ENCODE data around the gene IL1RAPL1.

The IL1RAPL1 gene

DNA sequence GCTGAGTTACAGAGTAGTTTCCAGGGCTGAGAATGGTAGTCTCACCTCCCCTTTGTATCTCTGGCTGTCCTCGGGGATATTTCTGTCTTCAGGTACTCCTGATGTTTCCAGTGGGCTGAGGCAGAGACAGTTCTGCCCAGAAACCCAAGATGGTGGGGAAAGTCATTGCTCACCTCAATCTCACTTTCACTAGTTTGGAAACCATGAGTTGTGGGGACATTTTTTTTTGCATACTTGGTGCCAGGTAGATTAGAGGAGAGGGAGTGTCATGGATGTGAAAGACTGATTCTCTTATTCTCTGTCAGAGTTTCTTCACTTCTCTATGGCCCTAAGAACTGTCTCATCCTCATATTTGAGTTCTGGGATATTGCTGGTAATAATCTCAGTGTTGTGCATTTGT, 919.5 kb downstream of the IL1RAPL1 start:
- no peaks in the 10 kb centered on the region for H3K4me1 ChIP-seq (ENCODE audit: control extremely low read depth in 1 of 4, control insufficient read depth in 4 of 4, insufficient read depth in 4 of 4, low read length in 3 of 4)
- CTCF ChIA-PET = no interaction called here
- no peaks in the 10 kb centered on the region for H3K9me3 ChIP-seq (ENCODE audit: control extremely low read depth in 1 of 5, control insufficient read depth in 4 of 5, insufficient read depth in 2 of 5, low read depth in 1 of 5, low read length in 4 of 5)
- no peak for DNase-seq
- 86% methylated on average over 1 of the region's 1 CpG for WGBS (ENCODE audit: insufficient coverage)
- no peak overlapping the region for H3K4me3 ChIP-seq (ENCODE audit: control insufficient read depth in 1 of 7, extremely low read depth in 1 of 7, insufficient read depth in 4 of 7, low read depth in 2 of 7, low read length in 6 of 7)
- no peaks in the 10 kb centered on the region for H3K27me3 ChIP-seq (replicated peaks in 2 of 5; ENCODE audit: control insufficient read depth in 4 of 5, insufficient read depth in 5 of 5, low read length in 4 of 5)
- no peak overlapping the region for H3K27ac ChIP-seq (ENCODE audit: insufficient read depth in 1 of 2, low read depth in 1 of 2, low read length in 2 of 2, poor library complexity in 1 of 2, severe bottlenecking in 2 of 2)
- H3K36me3 ChIP-seq (ENCODE audit: control insufficient read depth in 4 of 4, insufficient read depth in 4 of 4, low read length in 3 of 4) = no peaks in the 10 kb centered on the region
- POLR2A ChIA-PET = no interaction called here

DNA sequence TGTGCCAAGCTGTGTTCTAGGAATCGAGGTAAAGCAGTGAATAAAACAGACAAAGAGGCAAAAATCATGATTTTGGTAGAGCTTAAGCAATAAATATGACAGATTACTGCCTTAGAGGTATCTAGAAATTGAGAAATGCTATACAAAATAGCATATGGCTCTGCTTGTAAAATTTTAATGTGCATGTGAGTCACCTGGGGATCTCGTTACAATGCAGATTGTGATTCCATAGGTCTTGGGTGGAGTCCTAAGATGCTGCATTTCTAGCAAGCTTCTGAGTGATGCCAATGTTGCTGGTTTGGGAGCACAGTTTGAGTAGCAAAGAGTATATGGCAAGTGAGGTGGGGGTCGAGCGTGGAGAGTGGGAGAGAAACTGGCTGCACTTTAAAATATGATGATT, 930.9 kb downstream of the IL1RAPL1 start:
- Histone ChIP-seq H3K27me3 (replicated peaks in 2 of 5; ENCODE audit: control insufficient read depth in 4 of 5, insufficient read depth in 5 of 5, low read length in 4 of 5) (no peaks in the 10 kb centered on the region), H3K36me3 (ENCODE audit: control insufficient read depth in 4 of 4, insufficient read depth in 4 of 4, low read length in 3 of 4) (no peaks in the 10 kb centered on the region), H3K9me3 (ENCODE audit: control extremely low read depth in 1 of 5, control insufficient read depth in 4 of 5, insufficient read depth in 2 of 5, low read depth in 1 of 5, low read length in 4 of 5) (no peaks in the 10 kb centered on the region), H3K4me3 (ENCODE audit: control insufficient read depth in 1 of 7, extremely low read depth in 1 of 7, insufficient read depth in 4 of 7, low read depth in 2 of 7, low read length in 6 of 7) (no peak overlapping the region), H3K27ac (ENCODE audit: insufficient read depth in 1 of 2, low read depth in 1 of 2, low read length in 2 of 2, poor library complexity in 1 of 2, severe bottlenecking in 2 of 2) (no peak overlapping the region), H3K4me1 (ENCODE audit: control extremely low read depth in 1 of 4, control insufficient read depth in 4 of 4, insufficient read depth in 4 of 4, low read length in 3 of 4) (peaks cover 0 to 1% (median 0%) of the 10 kb centered on the region in 4 experiments)
- ChIA-PET CTCF (no interaction called here), POLR2A (no interaction called here)
- WGBS (ENCODE audit: insufficient coverage) = 77% methylated on average over 4 of the region's 4 CpGs
- DNase-seq = no peak

DNA sequence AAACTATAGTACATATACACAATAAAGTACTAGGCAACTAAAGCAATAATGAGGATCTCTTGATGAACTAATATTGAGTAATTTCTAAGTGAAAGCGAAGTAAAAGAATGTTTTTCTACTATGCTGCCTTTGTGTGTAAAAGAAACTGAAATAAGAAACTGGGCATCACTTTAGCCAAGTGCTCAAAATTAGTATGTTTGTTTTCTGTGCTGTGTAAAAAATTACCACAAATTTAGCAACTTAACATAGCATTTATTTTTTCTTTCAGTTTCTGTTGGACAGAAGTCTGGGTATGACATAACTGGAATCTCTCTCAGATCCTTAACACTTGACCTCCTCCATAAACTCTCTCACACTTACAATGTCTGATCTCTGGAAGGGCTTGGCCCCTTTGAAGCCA, 941.0 kb downstream of the IL1RAPL1 start:
- DNase-seq = no peak
- POLR2A ChIA-PET = no interaction called here
- WGBS (ENCODE audit: insufficient coverage) = 50% methylated on average over 1 of the region's 1 CpG
- no peaks in the 10 kb centered on the region for H3K9me3 ChIP-seq (ENCODE audit: control extremely low read depth in 1 of 5, control insufficient read depth in 4 of 5, insufficient read depth in 2 of 5, low read depth in 1 of 5, low read length in 4 of 5)
- no peaks in the 10 kb centered on the region for H3K36me3 ChIP-seq (ENCODE audit: control insufficient read depth in 4 of 4, insufficient read depth in 4 of 4, low read length in 3 of 4)
- no peak overlapping the region for H3K4me3 ChIP-seq (ENCODE audit: control insufficient read depth in 1 of 7, extremely low read depth in 1 of 7, insufficient read depth in 4 of 7, low read depth in 2 of 7, low read length in 6 of 7)
- CTCF ChIA-PET = no interaction called here
- H3K27ac ChIP-seq (ENCODE audit: insufficient read depth in 1 of 2, low read depth in 1 of 2, low read length in 2 of 2, poor library complexity in 1 of 2, severe bottlenecking in 2 of 2) = no peak overlapping the region
- no peaks in the 10 kb centered on the region for H3K4me1 ChIP-seq (ENCODE audit: control extremely low read depth in 1 of 4, control insufficient read depth in 4 of 4, insufficient read depth in 4 of 4, low read length in 3 of 4)
- H3K27me3 ChIP-seq (replicated peaks in 2 of 5; ENCODE audit: control insufficient read depth in 4 of 5, insufficient read depth in 5 of 5, low read length in 4 of 5) = no peaks in the 10 kb centered on the region

DNA sequence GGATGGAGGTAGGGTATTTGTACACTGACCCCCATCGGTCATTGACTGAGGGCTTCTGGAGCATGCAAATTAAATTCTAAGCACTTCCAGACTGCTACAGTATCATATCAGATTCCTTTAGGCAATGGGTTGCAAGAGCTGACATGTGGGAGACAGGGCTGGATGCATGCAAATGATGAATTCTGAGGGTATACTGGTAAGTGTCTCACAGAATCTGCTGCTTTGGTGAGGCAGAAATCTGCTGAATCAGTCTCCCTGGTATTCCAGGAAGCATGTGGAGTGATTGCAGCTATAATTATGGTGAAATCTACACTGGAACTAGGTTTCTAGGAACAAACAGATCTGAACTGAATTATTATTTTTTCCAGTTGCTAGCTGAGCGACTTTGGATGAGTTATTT, 943.3 kb downstream of the IL1RAPL1 start:
- H3K27me3 ChIP-seq (replicated peaks in 2 of 5; ENCODE audit: control insufficient read depth in 4 of 5, insufficient read depth in 5 of 5, low read length in 4 of 5) = no peaks in the 10 kb centered on the region
- CTCF ChIA-PET = no interaction called here
- no peak overlapping the region for H3K27ac ChIP-seq (ENCODE audit: insufficient read depth in 1 of 2, low read depth in 1 of 2, low read length in 2 of 2, poor library complexity in 1 of 2, severe bottlenecking in 2 of 2)
- no peak overlapping the region for H3K4me3 ChIP-seq (ENCODE audit: control insufficient read depth in 1 of 7, extremely low read depth in 1 of 7, insufficient read depth in 4 of 7, low read depth in 2 of 7, low read length in 6 of 7)
- no peaks in the 10 kb centered on the region for H3K9me3 ChIP-seq (ENCODE audit: control extremely low read depth in 1 of 5, control insufficient read depth in 4 of 5, insufficient read depth in 2 of 5, low read depth in 1 of 5, low read length in 4 of 5)
- no peak for DNase-seq
- POLR2A ChIA-PET = no interaction called here
- no peaks in the 10 kb centered on the region for H3K36me3 ChIP-seq (ENCODE audit: control insufficient read depth in 4 of 4, insufficient read depth in 4 of 4, low read length in 3 of 4)
- no CpG with 5 or more reads among the region's 2 CpGs for WGBS (ENCODE audit: insufficient coverage)
- no peaks in the 10 kb centered on the region for H3K4me1 ChIP-seq (ENCODE audit: control extremely low read depth in 1 of 4, control insufficient read depth in 4 of 4, insufficient read depth in 4 of 4, low read length in 3 of 4)

DNA sequence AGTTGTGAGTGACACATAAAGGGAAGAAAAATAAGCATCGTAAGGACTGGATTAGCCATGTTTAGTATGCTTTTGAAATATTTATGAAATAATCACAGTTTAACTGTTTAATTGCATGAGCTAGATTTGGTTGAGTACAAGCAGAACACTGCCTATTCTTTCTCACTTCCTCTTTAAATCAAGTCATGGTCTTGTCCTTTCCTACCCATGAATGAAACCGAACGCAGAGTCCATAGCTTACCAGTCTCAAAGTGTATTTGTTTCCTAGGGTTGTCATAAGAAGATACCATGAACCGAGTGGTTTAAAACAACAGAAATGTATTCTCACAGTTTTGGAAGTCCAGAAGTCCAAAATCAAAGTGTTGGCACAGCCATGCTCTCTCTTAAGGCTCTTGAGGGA, 944.1 kb downstream of the IL1RAPL1 start:
- WGBS (ENCODE audit: insufficient coverage) = 64% methylated on average over 2 of the region's 4 CpGs
- H3K27ac ChIP-seq (ENCODE audit: insufficient read depth in 1 of 2, low read depth in 1 of 2, low read length in 2 of 2, poor library complexity in 1 of 2, severe bottlenecking in 2 of 2) = no peak overlapping the region
- POLR2A ChIA-PET = no interaction called here
- H3K4me1 ChIP-seq (ENCODE audit: control extremely low read depth in 1 of 4, control insufficient read depth in 4 of 4, insufficient read depth in 4 of 4, low read length in 3 of 4) = no peaks in the 10 kb centered on the region
- H3K4me3 ChIP-seq (ENCODE audit: control insufficient read depth in 1 of 7, extremely low read depth in 1 of 7, insufficient read depth in 4 of 7, low read depth in 2 of 7, low read length in 6 of 7) = no peak overlapping the region
- H3K27me3 ChIP-seq (replicated peaks in 2 of 5; ENCODE audit: control insufficient read depth in 4 of 5, insufficient read depth in 5 of 5, low read length in 4 of 5) = no peaks in the 10 kb centered on the region
- DNase-seq = no peak
- CTCF ChIA-PET = no interaction called here
- no peaks in the 10 kb centered on the region for H3K9me3 ChIP-seq (ENCODE audit: control extremely low read depth in 1 of 5, control insufficient read depth in 4 of 5, insufficient read depth in 2 of 5, low read depth in 1 of 5, low read length in 4 of 5)
- no peaks in the 10 kb centered on the region for H3K36me3 ChIP-seq (ENCODE audit: control insufficient read depth in 4 of 4, insufficient read depth in 4 of 4, low read length in 3 of 4)

DNA sequence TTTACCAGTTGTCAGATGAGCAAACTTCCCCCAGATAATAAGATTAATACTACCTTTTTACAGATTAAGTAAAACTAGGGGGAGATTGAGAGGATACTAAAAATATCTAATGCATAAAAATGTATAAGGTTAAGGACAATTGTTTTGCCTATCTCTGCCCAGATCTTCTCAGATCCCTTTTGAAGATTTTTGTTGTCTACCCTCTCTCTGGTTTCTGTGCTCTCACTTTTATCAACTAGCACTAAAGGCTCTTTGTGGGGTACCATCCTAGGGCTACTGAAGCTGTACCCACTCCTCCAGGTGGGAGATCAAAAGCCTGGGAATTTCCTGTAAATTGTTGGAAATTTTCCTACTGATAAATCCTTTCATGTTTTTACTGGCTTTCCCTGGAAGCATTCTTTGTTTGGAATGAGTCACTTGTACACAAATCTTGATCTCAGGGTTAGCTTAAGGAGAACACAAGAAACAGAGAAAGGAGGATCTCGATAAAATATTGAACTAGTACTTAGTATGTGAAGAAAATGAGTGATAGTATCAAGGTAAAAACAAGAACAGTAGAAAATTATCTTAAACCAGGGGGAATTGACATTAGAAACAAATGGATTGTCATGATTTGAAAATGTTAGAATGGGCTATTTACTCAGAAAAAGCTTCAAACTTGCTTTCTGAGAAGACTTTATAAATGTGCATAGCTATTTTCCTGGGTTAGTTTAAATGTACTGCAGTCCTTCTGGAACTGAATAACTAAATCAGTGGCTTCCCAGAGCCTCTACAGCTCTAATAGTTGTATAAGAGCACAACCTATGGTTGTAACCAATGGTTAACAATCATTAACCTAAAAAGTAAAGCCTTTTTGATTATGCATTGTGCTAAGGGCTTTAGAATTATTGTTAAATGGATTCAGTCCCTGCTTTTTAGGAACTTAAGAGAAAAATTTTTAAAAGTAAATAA, 948.2 kb downstream of the IL1RAPL1 start:
- Histone ChIP-seq H3K27ac (ENCODE audit: insufficient read depth in 1 of 2, low read depth in 1 of 2, low read length in 2 of 2, poor library complexity in 1 of 2, severe bottlenecking in 2 of 2) (no peak overlapping the region), H3K36me3 (ENCODE audit: control insufficient read depth in 4 of 4, insufficient read depth in 4 of 4, low read length in 3 of 4) (no peaks in the 10 kb centered on the region), H3K4me3 (ENCODE audit: control insufficient read depth in 1 of 7, extremely low read depth in 1 of 7, insufficient read depth in 4 of 7, low read depth in 2 of 7, low read length in 6 of 7) (no peak overlapping the region), H3K27me3 (replicated peaks in 2 of 5; ENCODE audit: control insufficient read depth in 4 of 5, insufficient read depth in 5 of 5, low read length in 4 of 5) (no peaks in the 10 kb centered on the region), H3K9me3 (ENCODE audit: control extremely low read depth in 1 of 5, control insufficient read depth in 4 of 5, insufficient read depth in 2 of 5, low read depth in 1 of 5, low read length in 4 of 5) (no peaks in the 10 kb centered on the region), H3K4me1 (ENCODE audit: control extremely low read depth in 1 of 4, control insufficient read depth in 4 of 4, insufficient read depth in 4 of 4, low read length in 3 of 4) (no peaks in the 10 kb centered on the region)
- DNase-seq = no peak
- ChIA-PET POLR2A (no interaction called here), CTCF (no interaction called here)
- 86% methylated on average over 1 of the region's 1 CpG for WGBS (ENCODE audit: insufficient coverage)

DNA sequence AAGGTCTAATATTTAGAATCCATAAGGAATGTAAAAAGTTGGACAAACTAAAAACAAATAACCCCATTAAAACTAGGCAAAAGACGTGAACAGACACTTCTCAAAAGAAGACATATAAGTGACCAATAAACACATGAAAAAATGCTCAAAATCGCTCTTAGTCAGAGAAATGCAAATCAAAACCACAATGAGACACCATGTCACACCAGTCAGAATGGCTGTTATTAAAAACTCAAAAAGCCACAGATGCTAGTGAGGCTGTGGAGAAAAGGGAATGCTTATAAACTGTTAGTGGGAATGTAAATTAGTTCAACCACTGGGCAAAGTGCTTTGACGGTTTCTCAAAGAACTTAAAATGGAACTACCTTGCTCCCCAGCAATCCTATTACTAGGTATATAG, 953.8 kb downstream of the IL1RAPL1 start:
- 56% methylated on average over 2 of the region's 3 CpGs for WGBS (ENCODE audit: insufficient coverage)
- ChIA-PET CTCF (no interaction called here), POLR2A (no interaction called here)
- Histone ChIP-seq H3K4me1 (ENCODE audit: control extremely low read depth in 1 of 4, control insufficient read depth in 4 of 4, insufficient read depth in 4 of 4, low read length in 3 of 4) (no peaks in the 10 kb centered on the region), H3K27me3 (replicated peaks in 2 of 5; ENCODE audit: control insufficient read depth in 4 of 5, insufficient read depth in 5 of 5, low read length in 4 of 5) (no peaks in the 10 kb centered on the region), H3K9me3 (ENCODE audit: control extremely low read depth in 1 of 5, control insufficient read depth in 4 of 5, insufficient read depth in 2 of 5, low read depth in 1 of 5, low read length in 4 of 5) (no peaks in the 10 kb centered on the region), H3K4me3 (ENCODE audit: control insufficient read depth in 1 of 7, extremely low read depth in 1 of 7, insufficient read depth in 4 of 7, low read depth in 2 of 7, low read length in 6 of 7) (no peak overlapping the region), H3K27ac (ENCODE audit: insufficient read depth in 1 of 2, low read depth in 1 of 2, low read length in 2 of 2, poor library complexity in 1 of 2, severe bottlenecking in 2 of 2) (no peak overlapping the region), H3K36me3 (ENCODE audit: control insufficient read depth in 4 of 4, insufficient read depth in 4 of 4, low read length in 3 of 4) (no peaks in the 10 kb centered on the region)
- DNase-seq = no peak
